Body of pancreas (tissue), 4 donors: ENCODE measurements around the gene SUN1.

Experiments
- POLR2A ChIP-seq, 3 donors: fragments of 450-650 bp; IDR thresholded peaks; one replicate each; pipeline ENCODE4 v1.6.1; 2016; ENCODE audit warnings: antibody characterized with exemption in 3 of 3, mild to moderate bottlenecking in 2 of 3
- TF ChIP-seq, protein P1 (sequence below), 7 experiments: fragments of 450-650 bp in 4 of 7; fragments of 200-600 bp in 3 of 7; sonication (generic) in 3 of 7; IDR thresholded peaks; one replicate each; pipeline ENCODE4 v1.5.1; 2016 to 2019; ENCODE audit warnings: antibody characterized with exemption in 7 of 7

DNA sequence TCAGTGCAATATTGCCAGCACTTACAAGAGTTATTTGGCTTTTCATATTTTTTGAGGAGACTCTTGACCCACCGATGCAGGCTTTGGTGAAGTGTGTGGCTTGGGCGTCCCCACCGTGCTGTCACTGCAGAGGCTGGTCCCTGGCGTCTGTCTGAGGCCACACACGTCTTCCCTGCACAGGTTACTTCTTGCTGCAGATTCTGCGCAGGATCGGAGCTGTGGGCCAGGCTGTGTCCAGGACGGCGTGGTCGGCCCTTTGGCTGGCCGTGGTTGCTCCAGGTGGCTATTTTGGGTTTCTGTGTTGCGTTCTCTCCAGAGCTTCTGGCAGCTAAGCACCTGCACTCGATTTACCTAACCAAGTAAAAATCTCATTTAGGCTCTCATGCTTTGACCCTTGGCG is 18.9 kb downstream of the SUN1 start:
- TF ChIP-seq, protein P1, sequence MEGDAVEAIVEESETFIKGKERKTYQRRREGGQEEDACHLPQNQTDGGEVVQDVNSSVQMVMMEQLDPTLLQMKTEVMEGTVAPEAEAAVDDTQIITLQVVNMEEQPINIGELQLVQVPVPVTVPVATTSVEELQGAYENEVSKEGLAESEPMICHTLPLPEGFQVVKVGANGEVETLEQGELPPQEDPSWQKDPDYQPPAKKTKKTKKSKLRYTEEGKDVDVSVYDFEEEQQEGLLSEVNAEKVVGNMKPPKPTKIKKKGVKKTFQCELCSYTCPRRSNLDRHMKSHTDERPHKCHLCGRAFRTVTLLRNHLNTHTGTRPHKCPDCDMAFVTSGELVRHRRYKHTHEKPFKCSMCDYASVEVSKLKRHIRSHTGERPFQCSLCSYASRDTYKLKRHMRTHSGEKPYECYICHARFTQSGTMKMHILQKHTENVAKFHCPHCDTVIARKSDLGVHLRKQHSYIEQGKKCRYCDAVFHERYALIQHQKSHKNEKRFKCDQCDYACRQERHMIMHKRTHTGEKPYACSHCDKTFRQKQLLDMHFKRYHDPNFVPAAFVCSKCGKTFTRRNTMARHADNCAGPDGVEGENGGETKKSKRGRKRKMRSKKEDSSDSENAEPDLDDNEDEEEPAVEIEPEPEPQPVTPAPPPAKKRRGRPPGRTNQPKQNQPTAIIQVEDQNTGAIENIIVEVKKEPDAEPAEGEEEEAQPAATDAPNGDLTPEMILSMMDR (IDR thresholded peaks at IDR 0.05), result no peak
- no peak for TF ChIP-seq POLR2A (IDR thresholded peaks at IDR 0.05)
